IMR-90 (cell line): ENCODE measurements around the gene GREB1L. TPM values are rescaled to one million over a fixed set of nuclear protein-coding genes. Genes with fewer than 3 reads are reported as not detected.

Source experiments
- ATAC-seq: fragments of 200-7000 bp; cut with Tn5 transposase; 2 replicates; pipeline ENCODE4 v1.9.1; 2020; ENCODE audit warnings: low read depth, mild to moderate bottlenecking, moderate library complexity
- BruUV-seq: library from RNA; stranded (reverse); fragments of 400-500 nt; replicated peaks from 2 replicates; lab custom pipeline; 2021; lab: Mats Ljungman, UMichigan
- CTCF ChIA-PET: fragments of 300-600 bp; formaldehyde crosslinking; extraction: SDS; loops from one replicate; lab custom pipeline; 2021; ENCODE audit warnings: antibody characterized with exemption; lab: Yijun Ruan, JAX
- POLR2A ChIA-PET: fragments of 300-600 bp; sonication (Branson Sonifier 250); formaldehyde crosslinking; loops from one replicate; lab custom pipeline; 2022; ENCODE audit warnings: antibody characterized with exemption; ENCODE audit not compliant: unreplicated experiment; lab: Charles Lee
- DNase-seq: peaks from one replicate; pipeline ENCODE4 v3.0.0; 2013
- H2AFZ ChIP-seq: replicated peaks from 2 replicates; pipeline ENCODE3; 2013; ENCODE audit warnings: low read length, mild to moderate bottlenecking; ENCODE audit not compliant: poor library complexity
- H2AK5ac ChIP-seq: 2 replicates; pipeline ENCODE4 v1.6.1; 2013; ENCODE audit warnings: low read depth, low read length, inconsistent platforms
- H2AK9ac ChIP-seq: replicated peaks from 2 replicates; pipeline ENCODE3; 2013; ENCODE audit warnings: mild to moderate bottlenecking, low read depth, low read length, moderate library complexity; ENCODE audit not compliant: poor library complexity
- H2BK120ac ChIP-seq: 2 replicates; pipeline ENCODE4 v1.6.1; 2013; ENCODE audit warnings: low read depth, low read length, inconsistent platforms
- H2BK15ac ChIP-seq: 3 replicates; pipeline ENCODE4 v1.6.1; 2013; ENCODE audit warnings: low read depth, low read length, inconsistent platforms
- H2BK20ac ChIP-seq: 2 replicates; pipeline ENCODE4 v1.6.1; 2013; ENCODE audit warnings: low read depth, mild to moderate bottlenecking, inconsistent platforms, low read length, moderate library complexity
- H2BK5ac ChIP-seq: 2 replicates; pipeline ENCODE4 v1.6.1; 2013; ENCODE audit warnings: mild to moderate bottlenecking, low read depth, low read length, inconsistent platforms; ENCODE audit not compliant: poor library complexity, severe bottlenecking
- H3K14ac ChIP-seq: replicated peaks from 2 replicates; pipeline ENCODE4 v1.6.1; 2013; ENCODE audit warnings: low read depth, low read length, inconsistent platforms
- H3K18ac ChIP-seq: 2 replicates; pipeline ENCODE4 v1.6.1; 2013; ENCODE audit warnings: low read depth, low read length, control low read depth
- H3K23ac ChIP-seq: 2 replicates; pipeline ENCODE4 v1.6.1; 2013; ENCODE audit warnings: low read depth, low read length, inconsistent platforms
- H3K27ac ChIP-seq: 2 replicates; pipeline ENCODE4 v1.5.1; 2013; ENCODE audit warnings: mild to moderate bottlenecking, control low read depth, low read length; ENCODE audit not compliant: insufficient read depth
- H3K27me3 ChIP-seq: 2 replicates; pipeline ENCODE4 v1.6.1; 2013; ENCODE audit warnings: low read length; ENCODE audit not compliant: control insufficient read depth, insufficient read depth
- H3K36me3 ChIP-seq: 2 replicates; pipeline ENCODE4 v1.6.1; 2013; ENCODE audit warnings: low read length, mixed read lengths; ENCODE audit not compliant: control insufficient read depth, insufficient read depth
- H3K4ac ChIP-seq: 2 replicates; pipeline ENCODE4 v1.6.1; 2013; ENCODE audit warnings: low read depth, low read length, inconsistent platforms
- H3K4me1 ChIP-seq: 2 replicates; pipeline ENCODE4 v1.6.1; 2013; ENCODE audit warnings: low read length, mixed read lengths; ENCODE audit not compliant: control insufficient read depth, insufficient read depth
- H3K4me2 ChIP-seq: 2 replicates; pipeline ENCODE4 v1.6.1; 2013; ENCODE audit warnings: low read depth, mild to moderate bottlenecking, control low read depth, low read length, moderate library complexity
- H3K4me3 ChIP-seq: 2 replicates; pipeline ENCODE4 v1.5.1; 2013; ENCODE audit warnings: low read depth, mild to moderate bottlenecking, control low read depth, low read length, moderate library complexity; ENCODE audit not compliant: insufficient read depth
- H3K56ac ChIP-seq: 2 replicates; pipeline ENCODE4 v1.6.1; 2013; ENCODE audit warnings: low read length, inconsistent platforms; ENCODE audit not compliant: insufficient read depth; ENCODE audit errors: extremely low read depth
- H3K79me1 ChIP-seq, 2 experiments: 2 replicates each; pipeline ENCODE4 v1.6.1; 2013; ENCODE audit warnings: low read length in 2 of 2, inconsistent platforms in 1 of 2, low read depth in 1 of 2
- H3K9ac ChIP-seq: 2 replicates; pipeline ENCODE4 v1.6.1; 2013; ENCODE audit warnings: low read depth, low read length, control low read depth
- H3K9me1 ChIP-seq: 2 replicates; pipeline ENCODE4 v1.6.1; 2013; ENCODE audit warnings: low read length, inconsistent platforms; ENCODE audit not compliant: insufficient read depth
- H3K9me3 ChIP-seq: 2 replicates; pipeline ENCODE4 v1.6.1; 2013; ENCODE audit warnings: low read length; ENCODE audit not compliant: control insufficient read depth, insufficient read depth
- H4K20me1 ChIP-seq: 2 replicates; pipeline ENCODE4 v1.6.1; 2013; ENCODE audit warnings: low read length, inconsistent platforms; ENCODE audit not compliant: insufficient read depth
- H4K5ac ChIP-seq: 2 replicates; pipeline ENCODE4 v1.6.1; 2013; ENCODE audit warnings: mild to moderate bottlenecking, low read depth, low read length, control low read depth
- H4K8ac ChIP-seq, 2 experiments: 2 replicates each; pipeline ENCODE4 v1.6.1; 2013; ENCODE audit warnings: low read depth in 2 of 2, low read length in 2 of 2, control low read depth in 1 of 2, inconsistent platforms in 1 of 2
- H4K91ac ChIP-seq: 2 replicates; pipeline ENCODE4 v1.6.1; 2013; ENCODE audit warnings: low read depth, low read length, inconsistent platforms; ENCODE audit not compliant: insufficient read depth
- RFX5 ChIP-seq: IDR thresholded peaks from 2 replicates; pipeline ENCODE4 v1.8.0; 2012; ENCODE audit warnings: low read depth, mild to moderate bottlenecking, low read length, moderate library complexity
- WGBS, 2 experiments: methylation state at CpG; one replicate each; pipeline versions ENCODE4 v1.1.5 to v1.1.7; 2013; ENCODE audit warnings: missing lambda C conversion rate in 2 of 2; ENCODE audit not compliant: insufficient read length in 1 of 2; ENCODE audit errors: extremely low coverage in 2 of 2; 5-methylcytosine and 5-hydroxymethylcytosine counted together
- dilution Hi-C: fragments of 300-500 bp; cut with HindIII; formaldehyde crosslinking; loops from one replicate; pipeline ENCODE4 v1.14.3; 2018; ENCODE audit warnings: low sequenced_read_pairs; ENCODE audit not compliant: unreplicated experiment
- in situ Hi-C: fragments of 300-500 bp; cut with MboI; formaldehyde crosslinking; loops from 3 replicates; pipeline ENCODE4 v1.14.3; 2019; ENCODE audit warnings: low sequenced_read_pairs, inconsistent platforms, mixed read lengths
- intact Hi-C: fragments of 100-400 bp; cut with micrococcal nuclease; formaldehyde crosslinking; loops from 2 replicates; pipeline ENCODE4 v1.10.0; 2022
- polyA plus RNA-seq, 3 experiments: library from polyadenylated mRNA; depleted of rRNA; stranded (reverse); fragments of >200 nt; gene quantifications; 2 replicates each; pipeline ENCODE4 v1.2.3, GENCODE V29; 2012; ENCODE audit warnings: low replicate concordance in 1 of 3
- total RNA-seq: library from RNA; depleted of rRNA; stranded (reverse); fragments of >200 nt; gene quantifications from 2 replicates; pipeline ENCODE4 v1.2.3, GENCODE V29; 2012

GREB1L gene
- total and polyA plus RNA-seq, 2 of the 4 experiments (the other 2 are of a cell fraction) = under 0.01 to 0.02 TPM

GRCh38 chr18:21383031-21383430 is 141.0 kb downstream of the GREB1L start:
- H4K20me1 ChIP-seq = no peaks in the 10 kb centered on the region
- H3K27ac ChIP-seq = no peak overlapping the region
- no peak overlapping the region for H2AK5ac ChIP-seq
- H3K4ac ChIP-seq = no peak overlapping the region
- no peaks in the 10 kb centered on the region for H3K4me1 ChIP-seq
- H3K4me3 ChIP-seq = no peak overlapping the region
- no peak for ATAC-seq
- in situ Hi-C loops = no loop called here
- no peak overlapping the region for H3K9ac ChIP-seq
- no peak overlapping the region for H3K18ac ChIP-seq
- no peak for DNase-seq
- H3K4me2 ChIP-seq = no peak overlapping the region
- WGBS, 2 experiments = no CpG with 5 or more reads among the region's 1 CpG
- no peak overlapping the region for H3K14ac ChIP-seq
- no peaks in the 10 kb centered on the region for H3K9me3 ChIP-seq
- CTCF ChIA-PET = no interaction called here
- no peak overlapping the region for H2BK120ac ChIP-seq
- no peaks in the 10 kb centered on the region for H3K36me3 ChIP-seq
- H3K27me3 ChIP-seq = peaks cover 2% of the 10 kb centered on the region; the same call in 1 of the 2 replicates
- H2BK5ac ChIP-seq = no peak overlapping the region
- H3K79me1 ChIP-seq = no peaks in the 10 kb centered on the region
- H4K5ac ChIP-seq = no peak overlapping the region
- POLR2A ChIA-PET = no interaction called here
- no peak overlapping the region for H2BK15ac ChIP-seq
- intact Hi-C loops = loop anchor here (10.0 kb wide), 1 partner anchor 108 kb away; no protein-coding TSS in a partner anchor
- no peak overlapping the region for H4K91ac ChIP-seq
- BruUV-seq = no TSS peak
- dilution Hi-C loops = no loop called here
- no peak for TF ChIP-seq RFX5
- H2AK9ac ChIP-seq = no peak overlapping the region
- H4K8ac ChIP-seq = no peak overlapping the region
- H2AFZ ChIP-seq = no peak overlapping the region
- H2BK20ac ChIP-seq = no peak overlapping the region
- H3K56ac ChIP-seq = no peak overlapping the region
- no peak overlapping the region for H3K23ac ChIP-seq
- H3K9me1 ChIP-seq = no peaks in the 10 kb centered on the region
